ENCODE measurements around the gene OR2C3. TPM values are rescaled to one million over a fixed set of nuclear protein-coding genes. Genes with fewer than 3 reads are reported as not detected.

The OR2C3 gene
- total and polyA plus RNA-seq, 2 of the 8 experiments (the other 6 are each of a cell fraction or from before 2014, with no cell fraction given), result not detected

GRCh38 chr1:247557926-247558674 is 21.9 kb upstream of the OR2C3 start (continued):
- no peak for TF ChIP-seq CTCF (IDR thresholded peaks at IDR 0.05; ENCODE audit: control extremely low read depth in 1 of 3, insufficient read depth in 1 of 3, low read depth in 1 of 3, low read length in 3 of 3)
- no peak for TF ChIP-seq CHD7 (IDR thresholded peaks at IDR 0.05; ENCODE audit: insufficient replicate concordance, low read length)
- TF ChIP-seq, protein P1, sequence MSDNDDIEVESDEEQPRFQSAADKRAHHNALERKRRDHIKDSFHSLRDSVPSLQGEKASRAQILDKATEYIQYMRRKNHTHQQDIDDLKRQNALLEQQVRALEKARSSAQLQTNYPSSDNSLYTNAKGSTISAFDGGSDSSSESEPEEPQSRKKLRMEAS (IDR thresholded peaks at IDR 0.05), result no peak
- TF ChIP-seq YY1 (IDR thresholded peaks at IDR 0.05; ENCODE audit: low read depth, low read length), result no peak

All from H1 (cell line).